SKM-1 (cell line): ENCODE results near the gene C1orf56.
"Not testable (repeated sequence)": the region's sequence is repeated elsewhere in the genome, so short reads cannot be mapped to it uniquely, and the experiment has no call there.

ENCODE experiments used
- DNase-seq: peaks from one replicate; lab custom pipeline; 2025; ENCODE audit not compliant: unreplicated experiment; lab: John Stamatoyannopoulos, UW

Gene C1orf56

GRCh38 chr1:151060657-151061421 is 13.3 kb downstream of the C1orf56 start:
- DNase-seq: no peak

GRCh38 chr1:151061704-151062103 is 14.2 kb downstream of the C1orf56 start:
- DNase-seq: no peak

- no peak for DNase-seq
Observed at GRCh38 chr1:151062741-151063371, 15.3 kb downstream of the C1orf56 start.

GRCh38 chr1:151065089-151065645 is 17.6 kb downstream of the C1orf56 start:
- DNase-seq: no peak

GRCh38 chr1:151067185-151067584 is 19.6 kb downstream of the C1orf56 start:
- DNase-seq: no peak

- no peak for DNase-seq
Observed at GRCh38 chr1:151069103-151069486, 21.5 kb downstream of the C1orf56 start.

GRCh38 chr1:151070474-151071276 is 23.1 kb downstream of the C1orf56 start, which contains the start of gene GABPB2:
Gene GABPB2, plus strand, starts transcription at chr1:151070761. Its CDS starts 17,429 bp downstream, at chr1:151088190.
- peak; percentile 97 for DNase-seq

GRCh38 chr1:151072224-151072623 is 24.7 kb downstream of the C1orf56 start:
- no peak for DNase-seq

- no peak for DNase-seq
Observed at GRCh38 chr1:151085953-151086559, 38.5 kb downstream of the C1orf56 start.

- not testable (repeated sequence) for DNase-seq
Observed at GRCh38 chr1:151097426-151097825, 49.9 kb downstream of the C1orf56 start.

GRCh38 chr1:151098126-151098525 is 50.6 kb downstream of the C1orf56 start:
- DNase-seq: no peak
